ENCODE measurements around the gene KCNF1.

KCNF1 gene

GRCh38 chr2:10880586-10881321, 31.0 kb upstream of the KCNF1 start:
- peak; percentile 38 for DNase-seq

GRCh38 chr2:10882568-10882967, 29.2 kb upstream of the KCNF1 start:
- DNase-seq = no peak

- peak; percentile 37 for DNase-seq
Measured at GRCh38 chr2:10883066-10883465, 28.7 kb upstream of the KCNF1 start.

GRCh38 chr2:10883801-10884478, 27.8 kb upstream of the KCNF1 start:
- DNase-seq = peak; percentile 33

GRCh38 chr2:10884574-10884975, 27.2 kb upstream of the KCNF1 start:
- peak; percentile 25 for DNase-seq

GRCh38 chr2:10885094-10885860, 26.5 kb upstream of the KCNF1 start:
- peak; percentile 22 for DNase-seq

- DNase-seq = no peak
Measured at GRCh38 chr2:10887476-10887875, 24.3 kb upstream of the KCNF1 start.

GRCh38 chr2:10889651-10890215, 22.0 kb upstream of the KCNF1 start:
- DNase-seq = peak; percentile 44

- peak; percentile 48 for DNase-seq
Measured at GRCh38 chr2:10890706-10891270, 20.9 kb upstream of the KCNF1 start.

- no peak for DNase-seq
Measured at GRCh38 chr2:10891390-10891789, 20.3 kb upstream of the KCNF1 start.

- no peak for DNase-seq
Measured at GRCh38 chr2:10891848-10892247, 19.9 kb upstream of the KCNF1 start.

GRCh38 chr2:10892316-10892715, 19.4 kb upstream of the KCNF1 start:
- no peak for DNase-seq

- peak; percentile 45 for DNase-seq
Measured at GRCh38 chr2:10892796-10893350, 18.9 kb upstream of the KCNF1 start.

- DNase-seq = peak; percentile 24
Measured at GRCh38 chr2:10894264-10894935, 17.3 kb upstream of the KCNF1 start.

GRCh38 chr2:10895231-10895630, 16.5 kb upstream of the KCNF1 start:
- DNase-seq = no peak

- DNase-seq = no peak
Measured at GRCh38 chr2:10897956-10898355, 13.8 kb upstream of the KCNF1 start.

- DNase-seq = no peak
Measured at GRCh38 chr2:10900216-10901109, 11.3 kb upstream of the KCNF1 start.

- DNase-seq = peak; percentile 78
Measured at GRCh38 chr2:10901160-10901939, 10.4 kb upstream of the KCNF1 start.

GRCh38 chr2:10903861-10904210, 7.9 kb upstream of the KCNF1 start:
- no peak for DNase-seq

- DNase-seq = no peak
Measured at GRCh38 chr2:10904455-10904854, 7.3 kb upstream of the KCNF1 start.

Measured in islet precursor cell (in vitro differentiated cells).